LNCaP clone FGC (cell line): ENCODE data around the gene DIS3L2.
A peak's percentile ranks its signal among the peaks of the same experiment; 100 is the strongest.

Experiments
- DNase-seq: peaks from one replicate; pipeline ENCODE4 v3.0.0-alpha.2; 2011; ENCODE audit warnings: low read depth
- H3K4me3 ChIP-seq: 2 replicates; pipeline ENCODE4 v1.5.1; 2011; ENCODE audit warnings: mild to moderate bottlenecking, low read depth, low read length, control low read depth
- TF ChIP-seq, protein P1 (sequence below): IDR thresholded peaks from 2 replicates; pipeline ENCODE4 v1.5.1; 2012; ENCODE audit warnings: mild to moderate bottlenecking; ENCODE audit not compliant: control insufficient read depth, insufficient read depth; ENCODE audit errors: extremely low read depth

DIS3L2 gene

DNA sequence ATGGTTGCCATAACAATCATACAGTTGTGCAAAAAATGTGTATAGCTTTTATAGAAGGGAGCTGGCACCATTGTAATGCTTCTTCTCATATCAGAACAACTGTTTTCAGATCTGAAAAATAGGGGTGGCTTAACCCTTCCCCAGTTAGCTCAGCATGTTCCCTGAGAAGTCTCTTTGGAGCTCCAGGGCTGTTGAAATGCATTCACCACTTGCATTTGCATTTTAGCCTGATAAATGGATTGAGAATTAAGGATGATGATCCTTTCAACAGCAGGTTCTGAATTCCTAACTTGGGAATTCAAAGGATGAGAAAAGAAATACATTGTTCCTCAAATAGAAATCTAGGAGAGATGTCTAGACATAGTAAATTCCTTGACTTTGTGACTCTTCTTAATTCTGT, 235.3 kb downstream of the DIS3L2 start:
- H3K4me3 ChIP-seq, result no peak overlapping the region
- DNase-seq, result no peak
- TF ChIP-seq, protein P1, sequence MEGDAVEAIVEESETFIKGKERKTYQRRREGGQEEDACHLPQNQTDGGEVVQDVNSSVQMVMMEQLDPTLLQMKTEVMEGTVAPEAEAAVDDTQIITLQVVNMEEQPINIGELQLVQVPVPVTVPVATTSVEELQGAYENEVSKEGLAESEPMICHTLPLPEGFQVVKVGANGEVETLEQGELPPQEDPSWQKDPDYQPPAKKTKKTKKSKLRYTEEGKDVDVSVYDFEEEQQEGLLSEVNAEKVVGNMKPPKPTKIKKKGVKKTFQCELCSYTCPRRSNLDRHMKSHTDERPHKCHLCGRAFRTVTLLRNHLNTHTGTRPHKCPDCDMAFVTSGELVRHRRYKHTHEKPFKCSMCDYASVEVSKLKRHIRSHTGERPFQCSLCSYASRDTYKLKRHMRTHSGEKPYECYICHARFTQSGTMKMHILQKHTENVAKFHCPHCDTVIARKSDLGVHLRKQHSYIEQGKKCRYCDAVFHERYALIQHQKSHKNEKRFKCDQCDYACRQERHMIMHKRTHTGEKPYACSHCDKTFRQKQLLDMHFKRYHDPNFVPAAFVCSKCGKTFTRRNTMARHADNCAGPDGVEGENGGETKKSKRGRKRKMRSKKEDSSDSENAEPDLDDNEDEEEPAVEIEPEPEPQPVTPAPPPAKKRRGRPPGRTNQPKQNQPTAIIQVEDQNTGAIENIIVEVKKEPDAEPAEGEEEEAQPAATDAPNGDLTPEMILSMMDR, result no peak

- H3K4me3 ChIP-seq, result no peak overlapping the region
- DNase-seq, result no peak
- TF ChIP-seq, protein P1, result no peak
Measured at GRCh38 chr2:232200195-232200594, 238.7 kb downstream of the DIS3L2 start.

DNA sequence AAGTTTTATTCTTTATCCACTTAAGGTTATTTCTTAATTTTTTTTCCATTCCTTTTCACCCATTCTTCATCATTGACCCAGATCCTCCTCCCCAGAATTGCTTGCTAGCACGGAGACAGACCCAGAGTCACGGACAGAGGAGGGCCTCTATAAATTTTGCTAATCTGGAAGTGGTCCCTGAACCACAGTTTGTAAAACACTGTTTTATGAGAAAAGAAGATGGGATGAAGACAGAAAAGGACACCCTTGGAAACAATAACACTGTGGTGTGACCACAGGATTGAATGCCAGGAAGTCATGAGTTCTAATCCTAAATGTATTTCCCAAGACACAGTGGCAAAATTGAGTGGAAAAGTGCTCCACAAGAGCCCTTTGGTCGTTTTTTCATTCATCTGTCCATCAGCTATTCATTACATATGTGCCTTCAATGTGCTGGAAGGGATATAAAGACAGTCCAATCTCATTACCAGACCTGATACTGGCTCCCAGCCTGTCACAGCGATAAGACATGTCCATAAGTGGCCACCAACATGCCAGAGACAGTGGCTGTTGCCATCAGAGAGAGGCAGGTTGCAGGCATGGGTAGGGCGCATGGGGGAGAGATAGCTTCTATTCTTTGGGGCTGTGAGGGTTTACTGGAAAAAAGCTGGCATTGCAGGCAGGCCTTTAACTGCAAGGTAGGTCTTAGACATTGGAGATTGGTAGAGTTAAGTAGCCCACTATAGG, 241.8 kb downstream of the DIS3L2 start:
- TF ChIP-seq, protein P1, result no peak
- no peak overlapping the region for H3K4me3 ChIP-seq
- no peak for DNase-seq

GRCh38 chr2:232203936-232204335, 242.4 kb downstream of the DIS3L2 start:
- TF ChIP-seq, protein P1, result no peak
- DNase-seq, result no peak
- H3K4me3 ChIP-seq, result no peak overlapping the region

- TF ChIP-seq, protein P1, result no peak
- no peak overlapping the region for H3K4me3 ChIP-seq
- DNase-seq, result peak; percentile 52
Measured at GRCh38 chr2:232204457-232204931, 243.0 kb downstream of the DIS3L2 start.

DNA sequence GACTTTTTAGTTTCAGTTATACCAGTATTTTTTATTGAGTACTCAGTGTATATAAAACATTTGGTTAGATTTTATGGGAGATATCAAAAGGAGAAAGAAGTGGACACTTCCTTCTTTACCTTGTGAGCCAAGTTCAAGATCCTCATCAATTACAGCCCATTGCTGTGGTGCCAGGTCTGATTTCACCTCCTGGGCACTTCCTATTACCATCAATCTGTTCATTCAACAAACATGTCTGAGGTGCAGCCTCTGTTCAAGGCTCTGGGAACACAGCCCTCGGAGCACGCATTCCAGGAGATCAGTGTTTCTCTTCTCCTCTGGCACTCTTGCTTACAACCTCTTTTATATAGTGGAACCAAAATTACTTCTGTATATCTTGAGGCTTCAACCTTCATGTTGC, 245.7 kb downstream of the DIS3L2 start:
- peak; percentile 87 for DNase-seq
- no peak overlapping the region for H3K4me3 ChIP-seq
- TF ChIP-seq, protein P1, result no peak

GRCh38 chr2:232210306-232210705, 248.8 kb downstream of the DIS3L2 start:
- DNase-seq, result no peak
- no peak overlapping the region for H3K4me3 ChIP-seq
- TF ChIP-seq, protein P1, result no peak
